Upper lobe of left lung (tissue), 6 donors: ENCODE data around the gene CSNK1A1. TPM values are rescaled to one million over a fixed set of nuclear protein-coding genes. Genes with fewer than 3 reads are reported as not detected.
A peak's percentile ranks its signal among the peaks of the same experiment; 100 is the strongest.

Experiments
- ATAC-seq, 2 donors: fragments of 200-7000 bp; cut with Tn5 transposase; one replicate each; pipeline ENCODE4 v1.9.1; 2022; ENCODE audit warnings: mild to moderate bottlenecking in 2 of 2, moderate library complexity in 2 of 2; ENCODE audit not compliant: low FRiP score in 2 of 2
- DNase-seq, 2 donors: peaks; one replicate each; pipeline ENCODE4 v3.0.0-alpha.2; 2019 to 2020
- H3K27ac ChIP-seq, 4 donors: fragments of 200-600 bp; sonication (generic); one replicate each; pipeline ENCODE4 v1.5.1; 2016 to 2019
- H3K27me3 ChIP-seq, 4 donors: fragments of 200-600 bp; sonication (generic); one replicate each; pipeline ENCODE4 v1.5.1; 2017 to 2019
- H3K36me3 ChIP-seq, 4 donors: fragments of 200-600 bp; sonication (generic); one replicate each; pipeline ENCODE4 v1.5.1; 2016 to 2019
- H3K4me1 ChIP-seq, 4 donors: fragments of 200-600 bp; sonication (generic); one replicate each; pipeline ENCODE4 v1.5.1; 2018 to 2019
- H3K4me3 ChIP-seq, 4 donors: fragments of 200-600 bp; sonication (generic); one replicate each; pipeline ENCODE4 v1.5.1; 2017 to 2019; ENCODE audit warnings: mild to moderate bottlenecking in 2 of 4, moderate library complexity in 1 of 4
- H3K9me3 ChIP-seq, 4 donors: fragments of 200-600 bp; sonication (generic); one replicate each; pipeline ENCODE4 v1.5.1; 2018 to 2019
- CTCF ChIP-seq, 6 experiments: fragments of 450-650 bp in 4 of 6; fragments of 200-600 bp in 2 of 6; sonication (generic) in 2 of 6; IDR thresholded peaks; one replicate each; pipeline ENCODE4 v1.5.1; 2016 to 2019; ENCODE audit warnings: antibody characterized with exemption in 6 of 6
- EP300 ChIP-seq, 4 donors: sonication (generic); formaldehyde crosslinking; IDR thresholded peaks; one replicate each; pipeline ENCODE4 v1.5.1; 2017; ENCODE audit warnings: antibody characterized with exemption in 4 of 4, control low read depth in 2 of 4
- POLR2A ChIP-seq, 4 donors: fragments of 450-650 bp; IDR thresholded peaks; one replicate each; pipeline ENCODE4 v1.5.1; 2016 to 2017; ENCODE audit warnings: antibody characterized with exemption in 4 of 4, mild to moderate bottlenecking in 2 of 4
- POLR2AphosphoS5 ChIP-seq, 2 donors: sonication (generic); formaldehyde crosslinking; IDR thresholded peaks; one replicate each; pipeline ENCODE4 v1.5.1; 2017; ENCODE audit warnings: antibody characterized with exemption in 2 of 2
- WGBS, 2 donors: methylation state at CpG; one replicate each; pipeline ENCODE4 v1.1.5; 2017 to 2018; 5-methylcytosine and 5-hydroxymethylcytosine counted together
- total RNA-seq, 6 donors: library from RNA; depleted of rRNA in 4 of 6; stranded (reverse); fragments of >200 nt in 4 of 6; gene quantifications; one replicate each; pipeline versions ENCODE4 v1.1.0 to v1.2.1, GENCODE V29; 2016 to 2021
- donor health status: DM: no; HTN: no; CAD: no; lungs with moderate emphysema.
- donor health status: DM: no; HTN: yes; CAD: no; lungs with severe emphysema.

CSNK1A1 gene
- total RNA-seq, 6 donors from 2014 or later = 153 to 215 (median 202) TPM

DNA sequence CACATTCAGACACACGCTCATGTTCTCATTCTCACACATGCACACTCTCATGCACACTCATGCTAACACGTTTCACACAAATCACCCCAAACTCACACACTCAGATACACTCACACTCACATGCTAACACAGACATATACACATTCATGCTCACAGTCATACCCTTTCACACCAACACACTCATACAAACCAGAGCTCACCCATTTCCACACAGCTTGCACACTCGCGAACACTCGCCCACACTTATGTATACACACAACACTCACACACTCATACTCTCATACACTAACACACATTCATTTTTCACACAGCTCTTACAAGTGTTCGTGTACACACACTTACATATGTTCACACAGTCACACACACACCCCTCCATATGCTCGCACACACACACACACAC is 108.0 kb downstream of the CSNK1A1 start:
- WGBS, 2 donors = 78 to 90% methylated on average over 7 of the region's 7 CpGs
- DNase-seq (no peak), ATAC-seq (no peak)
- TF ChIP-seq POLR2A (IDR thresholded peaks at IDR 0.05) = no peak
- TF ChIP-seq POLR2AphosphoS5 (IDR thresholded peaks at IDR 0.05) = no peak
- TF ChIP-seq EP300 (IDR thresholded peaks at IDR 0.05) = no peak
- TF ChIP-seq CTCF (IDR thresholded peaks at IDR 0.05) = no peak
- no peaks in the 10 kb centered on the region for H3K36me3 ChIP-seq
- H3K27ac ChIP-seq = peak overlapping the region; percentile 21 to 81 (median 57)
- H3K4me3 ChIP-seq = no peak overlapping the region
- peaks cover 3 to 18% (median 15%) of the 10 kb centered on the region in 4 donors for H3K4me1 ChIP-seq
- no peaks in the 10 kb centered on the region for H3K27me3 ChIP-seq
- H3K9me3 ChIP-seq = no peaks in the 10 kb centered on the region

GRCh38 chr5:149442563-149443182 is 108.6 kb downstream of the CSNK1A1 start:
- TF ChIP-seq CTCF (IDR thresholded peaks at IDR 0.05) (peak; percentile 90 to 96 (median 93)), EP300 (IDR thresholded peaks at IDR 0.05) (no peak)
- DNase-seq (peak; percentile 78 to 94), ATAC-seq (peak; percentile 86 to 91)
- peaks cover 3 to 18% (median 14%) of the 10 kb centered on the region in 4 donors for H3K4me1 ChIP-seq
- H3K27me3 ChIP-seq = no peaks in the 10 kb centered on the region
- no peaks in the 10 kb centered on the region for H3K9me3 ChIP-seq
- peak overlapping the region; percentile 21 to 81 (median 57) for H3K27ac ChIP-seq
- 42 to 56% methylated on average over 12 to 15 of the region's 17 CpGs for WGBS, 2 donors
- no peak overlapping the region for H3K4me3 ChIP-seq
- H3K36me3 ChIP-seq = no peaks in the 10 kb centered on the region

Other genes with a start within 250 kb of the CSNK1A1 start
- gene GRPEL2, start 205.9 kb downstream of the CSNK1A1 start, total RNA-seq = 10 to 100 TPM in 4 of 6 donors, 1 to 10 TPM in 2; 7.3 to 22.1 (median 12.9) TPM
- gene PCYOX1L, start 193.4 kb downstream of the CSNK1A1 start, total RNA-seq = 10 to 100 TPM in 1 of 6 donors, 1 to 10 TPM in 5; 3.2 to 10.1 (median 5.0) TPM
- gene IL17B, start 172.1 kb downstream of the CSNK1A1 start, total RNA-seq = 1 to 10 TPM in 1 of 6 donors, not detected in 5; 2.4 TPM
- 10 to 100 TPM in 3 of 6 donors, 1 to 10 TPM in 3; 4.3 to 13.6 (median 10.0) TPM for gene ARHGEF37, start 30.1 kb upstream of the CSNK1A1 start, total RNA-seq
- 10 to 100 TPM in 2 of 6 donors, 1 to 10 TPM in 4; 3.8 to 21.0 (median 9.1) TPM for gene PPARGC1B, start 178.9 kb upstream of the CSNK1A1 start, total RNA-seq